HG02763 (cell line): Measurements from ENCODE around the gene MGA.

Experiments used
- ATAC-seq: cut with Tn5 transposase; IDR thresholded peaks from one replicate; pipeline ENCODE4 v1.9.1; 2021; ENCODE audit warnings: mild to moderate bottlenecking, moderate library complexity; ENCODE audit not compliant: unreplicated experiment

MGA gene

GRCh38 chr15:41804916-41805666 is 144.9 kb downstream of the MGA start:
- no peak for ATAC-seq

DNA sequence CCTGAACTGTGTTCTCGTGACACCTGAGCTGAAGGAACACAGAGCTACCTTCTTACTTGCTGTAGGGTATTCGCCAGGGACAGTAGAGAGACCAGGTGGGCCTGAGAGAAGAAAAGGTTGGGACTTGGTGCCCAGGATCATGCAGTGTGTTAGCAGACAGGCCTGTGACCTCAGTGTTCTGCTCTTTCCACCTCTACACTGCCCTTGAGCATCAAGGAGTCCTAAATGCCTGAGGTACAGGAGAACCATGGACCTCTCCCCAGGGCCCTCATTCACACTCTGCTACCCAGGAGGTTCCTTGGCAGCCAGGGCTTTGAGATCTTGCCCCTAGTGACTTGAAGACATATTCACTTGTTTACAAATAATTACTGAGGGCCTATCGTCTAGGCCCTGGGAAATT is 145.5 kb downstream of the MGA start:
- no peak for ATAC-seq

DNA sequence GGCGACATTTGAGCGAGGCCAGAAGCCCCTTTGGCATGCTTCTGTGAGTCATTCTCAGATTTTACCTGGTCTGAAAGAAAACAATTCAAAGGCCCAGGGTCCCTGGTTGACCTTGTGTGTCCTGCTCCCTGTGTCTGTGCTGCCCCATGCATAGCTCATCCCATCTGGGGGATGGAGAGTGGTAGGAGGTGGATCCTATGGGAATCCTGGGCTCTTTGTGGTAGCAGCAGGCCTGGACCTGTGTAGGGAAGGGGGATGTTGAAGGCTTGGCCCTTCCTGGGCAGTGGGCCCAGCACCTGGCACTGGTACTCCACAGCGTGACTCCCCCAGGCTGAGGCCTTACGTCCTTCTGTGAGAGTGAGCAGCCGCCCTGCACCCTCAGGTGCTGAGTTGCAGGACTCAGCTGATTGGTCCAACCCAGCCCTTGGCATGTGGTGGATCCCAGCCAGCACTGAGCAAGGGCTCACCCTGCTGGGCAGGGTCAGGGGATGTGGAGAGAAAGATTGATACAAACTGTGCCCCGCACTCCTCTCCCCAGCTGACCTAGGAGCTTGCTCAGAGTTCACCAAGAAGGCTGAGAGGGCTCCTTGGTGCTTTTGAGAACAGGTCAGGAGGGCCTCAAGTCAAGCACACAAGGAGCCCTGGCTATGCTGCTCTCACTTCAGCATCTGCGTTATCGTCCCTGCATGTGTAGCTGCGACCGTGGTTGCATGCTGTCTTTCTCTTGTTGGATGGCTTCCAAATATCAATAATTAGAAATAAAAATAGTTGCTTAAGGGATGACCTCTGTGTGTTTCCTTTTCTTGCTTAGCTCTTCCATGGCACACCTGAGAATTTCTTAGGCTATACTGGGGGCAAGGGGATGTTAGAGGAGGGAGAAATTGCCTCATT is 146.3 kb downstream of the MGA start:
- ATAC-seq: no peak

- no peak for ATAC-seq
Measured at GRCh38 chr15:41809121-41809520, 148.9 kb downstream of the MGA start.

DNA sequence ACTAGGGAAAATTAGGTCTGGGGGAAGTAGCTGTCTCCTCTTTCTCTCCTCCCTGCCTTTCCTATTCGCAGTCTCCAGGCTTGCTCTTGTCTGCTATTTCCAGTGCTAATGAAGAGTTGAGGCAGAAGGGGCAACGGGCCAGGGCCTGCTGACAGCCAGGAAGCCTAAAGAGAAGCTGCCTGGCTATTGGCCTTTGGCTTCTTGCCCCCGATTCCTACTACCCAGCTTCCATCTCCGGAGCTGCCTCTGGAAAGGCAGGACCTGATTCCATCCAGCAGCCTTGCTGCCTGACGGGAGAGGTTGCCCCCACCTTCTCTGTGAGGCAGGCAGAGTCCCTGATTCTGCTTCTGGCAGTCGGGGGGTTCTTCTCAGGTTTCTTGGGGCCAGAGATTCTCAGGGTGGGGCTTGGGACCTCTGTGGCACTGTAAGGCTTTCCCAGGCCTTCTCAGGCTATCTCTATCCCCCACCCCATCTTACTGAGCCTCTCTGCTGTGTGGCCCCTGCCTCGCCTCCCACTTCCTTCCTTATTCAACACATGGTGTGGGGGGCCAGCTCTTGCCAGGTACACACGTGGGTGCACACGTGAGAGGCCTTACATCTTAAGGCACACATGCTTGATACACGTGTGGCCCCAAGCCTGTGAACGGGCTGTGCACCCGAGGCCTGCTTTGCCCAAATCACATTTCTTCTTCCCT is 149.5 kb downstream of the MGA start:
- no peak for ATAC-seq

- ATAC-seq: no peak
Measured at GRCh38 chr15:41810651-41811431, 150.6 kb downstream of the MGA start.

GRCh38 chr15:41811432-41812195 is 151.4 kb downstream of the MGA start:
- ATAC-seq: no peak

DNA sequence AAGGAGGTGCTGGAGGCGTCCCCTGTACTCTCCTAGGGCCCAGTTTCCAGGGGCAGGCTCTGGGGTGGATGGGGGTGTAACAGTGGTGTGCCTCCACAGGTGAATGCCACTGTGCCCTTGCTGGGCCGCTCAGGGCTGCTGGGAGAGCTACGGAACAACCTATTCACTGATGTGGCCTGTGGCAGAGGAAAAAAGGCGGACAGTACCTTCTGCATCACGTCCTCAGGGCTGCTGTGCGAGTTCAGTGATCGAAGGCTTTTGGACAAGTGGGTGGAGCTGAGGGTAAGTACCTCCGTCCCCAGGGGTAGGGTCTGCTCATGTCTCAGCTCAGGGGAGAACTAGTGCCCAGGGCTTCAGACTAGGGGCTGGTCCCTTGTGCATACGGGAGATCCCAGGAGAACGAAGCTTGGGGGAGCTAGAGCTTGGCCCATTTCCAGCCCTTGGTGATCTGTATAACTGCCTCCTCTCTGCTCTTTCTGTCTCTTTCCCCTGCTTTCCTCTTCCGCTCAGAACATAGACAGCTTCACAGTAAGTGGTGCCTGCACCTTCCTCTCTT is 152.7 kb downstream of the MGA start:
- ATAC-seq: no peak

DNA sequence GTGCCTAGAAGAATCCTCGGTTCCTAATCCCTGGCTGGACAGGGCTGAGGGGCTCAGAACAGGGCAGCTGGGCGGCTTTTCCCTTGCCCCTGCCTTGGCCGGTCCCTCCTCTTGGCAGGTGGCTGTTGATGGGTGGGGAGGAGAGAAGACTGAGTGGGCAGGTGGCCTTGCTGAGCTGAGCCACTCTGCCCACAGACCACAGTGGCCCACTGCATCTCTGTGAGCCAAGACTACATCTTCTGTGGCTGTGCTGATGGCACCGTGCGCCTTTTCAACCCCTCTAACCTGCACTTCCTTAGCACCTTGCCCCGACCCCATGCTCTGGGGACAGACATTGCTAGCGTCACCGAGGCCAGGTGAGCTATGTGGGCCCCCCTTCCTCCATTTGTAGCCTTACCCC is 153.2 kb downstream of the MGA start:
- no peak for ATAC-seq

DNA sequence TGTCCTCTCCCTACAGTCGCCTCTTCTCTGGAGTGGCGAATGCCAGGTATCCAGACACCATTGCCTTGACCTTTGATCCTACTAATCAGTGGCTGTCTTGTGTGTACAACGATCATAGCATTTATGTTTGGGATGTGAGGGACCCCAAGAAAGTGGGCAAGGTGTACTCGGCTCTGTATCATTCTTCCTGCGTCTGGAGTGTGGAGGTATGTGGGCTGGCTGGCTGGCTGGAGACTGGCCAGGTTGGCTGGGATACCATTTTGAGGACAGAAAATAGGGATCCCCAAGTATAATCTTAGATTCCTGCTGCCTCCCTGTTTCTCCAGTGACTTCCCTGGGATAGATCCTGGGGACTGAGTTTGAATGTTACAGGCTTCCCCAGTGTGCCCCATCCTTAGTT is 154.3 kb downstream of the MGA start:
- ATAC-seq: no peak

- no peak for ATAC-seq
Measured at GRCh38 chr15:41816788-41817187, 156.6 kb downstream of the MGA start.

DNA sequence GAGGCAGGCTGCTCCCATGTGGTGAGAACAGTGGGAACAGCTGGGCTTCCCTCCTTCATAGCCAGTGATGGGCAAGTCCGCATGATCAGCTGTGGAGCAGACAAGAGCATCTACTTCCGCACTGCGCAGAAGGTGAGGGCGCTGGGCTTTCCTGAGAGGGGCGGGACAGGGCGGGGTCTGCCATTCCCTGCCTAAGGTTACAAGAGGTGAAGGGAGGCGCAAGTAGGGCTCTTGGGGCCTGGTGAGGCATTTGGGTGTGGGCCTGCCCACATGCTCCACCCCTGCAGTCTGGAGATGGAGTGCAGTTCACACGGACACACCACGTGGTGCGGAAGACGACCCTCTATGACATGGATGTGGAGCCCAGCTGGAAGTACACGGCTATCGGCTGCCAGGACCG is 157.1 kb downstream of the MGA start:
- no peak for ATAC-seq

DNA sequence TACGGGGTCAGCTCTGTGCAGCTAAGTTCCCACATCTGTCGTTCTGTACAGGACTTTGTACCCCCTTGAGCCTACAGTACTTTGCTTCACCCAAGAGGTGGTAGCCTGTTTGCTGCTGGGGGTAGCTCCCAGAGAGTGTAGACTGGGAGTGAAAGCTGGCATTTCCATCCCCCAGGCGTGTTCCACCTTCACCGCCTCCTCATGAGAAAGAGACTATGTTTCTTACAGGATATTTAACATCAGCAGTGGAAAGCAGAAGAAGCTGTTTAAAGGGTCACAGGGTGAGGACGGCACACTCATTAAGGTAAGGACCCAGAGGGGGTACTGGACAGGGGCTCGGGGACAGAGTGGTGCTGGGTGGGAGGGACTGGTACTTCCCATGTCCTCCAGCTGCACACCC is 157.6 kb downstream of the MGA start:
- no peak for ATAC-seq

GRCh38 chr15:41819455-41820050 is 159.3 kb downstream of the MGA start:
- ATAC-seq: no peak

- ATAC-seq: no peak
Measured at GRCh38 chr15:41820791-41821423, 160.7 kb downstream of the MGA start.

DNA sequence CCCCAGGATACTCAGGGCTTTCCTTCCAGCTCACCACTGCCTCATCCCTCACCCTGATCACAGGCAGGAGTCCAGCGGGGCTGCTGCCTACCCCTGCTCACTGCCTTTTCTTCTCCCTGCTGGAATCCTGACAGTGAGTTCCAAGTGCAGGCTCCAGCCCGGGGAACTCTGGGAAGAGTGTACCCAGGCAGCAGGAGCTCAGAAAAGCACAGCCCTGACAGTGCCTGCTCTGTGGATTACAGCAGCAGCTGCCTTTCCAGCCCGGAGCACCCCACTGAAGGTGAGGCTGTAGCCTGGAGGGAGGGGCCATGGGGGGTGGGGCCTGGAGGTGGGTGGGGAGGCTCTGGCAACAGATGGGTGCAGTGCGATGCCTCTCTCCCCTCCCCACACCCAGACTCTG is 161.6 kb downstream of the MGA start:
- ATAC-seq: no peak

- ATAC-seq: no peak
Measured at GRCh38 chr15:41822471-41822870, 162.3 kb downstream of the MGA start.
